ENCODE measurements around the gene NPBWR2. TPM values are rescaled to one million over a fixed set of nuclear protein-coding genes. Genes with fewer than 3 reads are reported as not detected.
"Not testable (repeated sequence)": the region's sequence is repeated elsewhere in the genome, so short reads cannot be mapped to it uniquely, and the experiment has no call there.

The NPBWR2 gene
- total and polyA plus RNA-seq, 3 donors from 2014 or later = 0.19 TPM; not detected in 2

DNA sequence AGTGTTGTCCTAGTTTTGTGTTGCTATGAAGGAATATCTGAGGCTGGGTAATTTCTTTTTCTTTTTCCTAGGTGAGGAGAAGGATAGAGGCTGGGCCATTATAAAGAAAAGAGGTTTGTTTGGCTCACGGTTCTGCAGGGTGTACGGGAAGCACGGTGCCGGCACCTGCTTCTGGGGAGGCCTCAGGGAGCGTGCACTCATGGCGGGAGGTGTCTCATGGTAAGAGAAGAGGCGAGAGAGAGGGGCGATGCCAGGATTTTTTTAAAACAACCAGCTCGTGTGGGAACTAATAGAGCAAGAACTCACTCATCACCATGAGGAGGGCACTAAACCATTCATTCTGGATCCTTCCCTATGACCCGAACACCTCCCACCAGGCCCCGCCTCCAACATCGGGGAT, 14.2 kb upstream of the NPBWR2 start:
- H3K4me1 ChIP-seq = no peaks in the 10 kb centered on the region
- DNase-seq = no peak
- no peak for TF ChIP-seq POLR2A (IDR thresholded peaks at IDR 0.05)
- TF ChIP-seq, protein P1, sequence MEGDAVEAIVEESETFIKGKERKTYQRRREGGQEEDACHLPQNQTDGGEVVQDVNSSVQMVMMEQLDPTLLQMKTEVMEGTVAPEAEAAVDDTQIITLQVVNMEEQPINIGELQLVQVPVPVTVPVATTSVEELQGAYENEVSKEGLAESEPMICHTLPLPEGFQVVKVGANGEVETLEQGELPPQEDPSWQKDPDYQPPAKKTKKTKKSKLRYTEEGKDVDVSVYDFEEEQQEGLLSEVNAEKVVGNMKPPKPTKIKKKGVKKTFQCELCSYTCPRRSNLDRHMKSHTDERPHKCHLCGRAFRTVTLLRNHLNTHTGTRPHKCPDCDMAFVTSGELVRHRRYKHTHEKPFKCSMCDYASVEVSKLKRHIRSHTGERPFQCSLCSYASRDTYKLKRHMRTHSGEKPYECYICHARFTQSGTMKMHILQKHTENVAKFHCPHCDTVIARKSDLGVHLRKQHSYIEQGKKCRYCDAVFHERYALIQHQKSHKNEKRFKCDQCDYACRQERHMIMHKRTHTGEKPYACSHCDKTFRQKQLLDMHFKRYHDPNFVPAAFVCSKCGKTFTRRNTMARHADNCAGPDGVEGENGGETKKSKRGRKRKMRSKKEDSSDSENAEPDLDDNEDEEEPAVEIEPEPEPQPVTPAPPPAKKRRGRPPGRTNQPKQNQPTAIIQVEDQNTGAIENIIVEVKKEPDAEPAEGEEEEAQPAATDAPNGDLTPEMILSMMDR (IDR thresholded peaks at IDR 0.05) = no peak
- no peaks in the 10 kb centered on the region for H3K36me3 ChIP-seq (ENCODE audit: low read depth, missing control alignments)
- WGBS, 2 donors = 85 to 87% methylated on average over 12 of the region's 12 CpGs
- intact Hi-C loops (cut with DNase I; ENCODE audit: low total_unique reads) = no loop called here
- H3K27me3 ChIP-seq = no peaks in the 10 kb centered on the region
- no peak overlapping the region for H3K27ac ChIP-seq
- no peak overlapping the region for H3K4me3 ChIP-seq
- H3K9me3 ChIP-seq = no peaks in the 10 kb centered on the region

DNA sequence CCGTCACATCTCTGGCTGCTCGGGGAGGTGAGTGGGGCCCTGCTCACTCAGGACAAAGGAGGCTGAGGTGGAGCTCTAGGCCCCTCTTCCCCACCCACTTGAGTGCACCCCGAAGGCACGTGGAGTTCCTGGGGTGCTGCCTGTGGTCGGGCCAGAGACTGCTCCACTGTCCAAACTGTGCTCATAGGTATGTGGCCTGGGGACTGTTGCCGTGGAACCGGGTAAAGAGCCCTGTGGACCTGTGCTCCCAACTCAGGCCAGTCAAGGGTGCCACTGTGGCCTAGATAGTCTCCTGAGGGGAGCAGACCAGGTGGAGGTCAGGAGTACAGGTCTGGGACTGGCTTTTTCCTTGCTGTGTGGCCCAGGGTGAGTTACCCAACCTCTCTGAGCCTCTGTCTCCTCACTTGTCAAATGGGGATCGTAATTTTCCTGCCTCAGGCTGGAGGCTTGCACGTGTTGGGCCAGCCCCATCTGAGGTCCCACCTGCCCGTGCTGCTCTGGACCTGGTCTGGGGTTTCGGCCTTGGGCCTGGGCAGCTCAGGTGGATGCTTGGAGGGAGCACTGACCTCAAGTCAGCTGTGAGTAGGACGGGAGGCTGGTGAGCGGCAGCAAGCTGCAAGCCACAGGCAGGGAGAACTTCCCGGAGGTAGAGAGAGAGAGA, 12.4 kb upstream of the NPBWR2 start:
- WGBS, 2 donors = 72 to 76% methylated on average over 9 to 14 of the region's 14 CpGs
- intact Hi-C loops (cut with DNase I; ENCODE audit: low total_unique reads) = no loop called here

DNA sequence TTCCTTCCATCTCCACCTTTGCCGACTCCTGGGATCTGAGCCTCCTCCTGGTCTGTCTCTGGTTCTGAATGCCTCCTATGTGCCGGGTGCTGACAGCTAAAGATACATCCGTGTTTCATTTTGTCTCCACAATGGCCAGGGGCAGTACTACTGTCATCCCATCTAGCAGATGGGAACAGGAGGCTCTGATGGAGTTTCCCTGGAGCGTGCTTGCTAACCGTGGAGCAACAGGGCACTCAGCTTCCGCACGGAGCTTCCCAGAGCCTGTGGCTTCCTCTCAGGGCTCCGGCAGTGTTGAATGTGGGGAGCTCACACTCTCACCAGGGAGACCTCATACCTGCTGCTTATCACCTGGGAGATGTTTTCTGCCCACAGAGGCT, 11.9 kb upstream of the NPBWR2 start:
- no peak for DNase-seq
- Histone ChIP-seq H3K27ac (no peak overlapping the region), H3K4me3 (no peak overlapping the region), H3K27me3 (no peaks in the 10 kb centered on the region), H3K36me3 (ENCODE audit: low read depth, missing control alignments) (no peaks in the 10 kb centered on the region), H3K9me3 (no peaks in the 10 kb centered on the region), H3K4me1 (no peaks in the 10 kb centered on the region)
- intact Hi-C loops (cut with DNase I; ENCODE audit: low total_unique reads) = no loop called here
- TF ChIP-seq, protein P1 (IDR thresholded peaks at IDR 0.05) = no peak
- no peak for TF ChIP-seq POLR2A (IDR thresholded peaks at IDR 0.05)
- 76 to 87% methylated on average over 8 of the region's 8 CpGs for WGBS, 2 donors

More for the DNA sequence above, 12.4 kb upstream of the NPBWR2 start:
- Histone ChIP-seq H3K4me3 (no peak overlapping the region), H3K4me1 (no peaks in the 10 kb centered on the region), H3K27me3 (no peaks in the 10 kb centered on the region), H3K9me3 (no peaks in the 10 kb centered on the region), H3K27ac (no peak overlapping the region), H3K36me3 (ENCODE audit: low read depth, missing control alignments) (no peaks in the 10 kb centered on the region)
- TF ChIP-seq POLR2A (IDR thresholded peaks at IDR 0.05) = no peak
- TF ChIP-seq, protein P1 (IDR thresholded peaks at IDR 0.05) = no peak
- no peak for DNase-seq

DNA sequence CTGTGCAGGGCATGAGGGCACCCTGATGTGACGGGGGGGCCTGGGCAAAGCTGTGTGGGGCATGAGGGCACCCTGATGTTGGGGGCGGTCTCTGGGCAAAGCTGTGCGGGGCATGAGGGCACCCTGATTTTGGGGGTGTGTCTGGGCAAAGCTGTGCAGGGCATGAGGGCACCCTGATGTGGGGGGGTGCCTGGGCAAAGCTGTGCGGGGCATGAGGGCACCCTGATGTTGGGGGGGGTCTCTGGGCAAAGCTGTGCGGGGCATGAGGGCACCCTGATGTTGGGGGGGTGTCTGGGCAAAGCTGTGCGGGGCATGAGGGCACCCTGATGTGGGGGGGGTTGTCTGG, 10.0 kb upstream of the NPBWR2 start:
- H3K4me1 ChIP-seq; H3K27me3 ChIP-seq; H3K4me3 ChIP-seq; H3K27ac ChIP-seq; H3K9me3 ChIP-seq; DNase-seq; H3K36me3 ChIP-seq (ENCODE audit: low read depth, missing control alignments); intact Hi-C loops (cut with DNase I; ENCODE audit: low total_unique reads): not testable (repeated sequence)
- WGBS, 2 donors = 80% methylated on average over 6 of the region's 6 CpGs; no CpG with 5 or more reads in 1 of the 2 donors

DNA sequence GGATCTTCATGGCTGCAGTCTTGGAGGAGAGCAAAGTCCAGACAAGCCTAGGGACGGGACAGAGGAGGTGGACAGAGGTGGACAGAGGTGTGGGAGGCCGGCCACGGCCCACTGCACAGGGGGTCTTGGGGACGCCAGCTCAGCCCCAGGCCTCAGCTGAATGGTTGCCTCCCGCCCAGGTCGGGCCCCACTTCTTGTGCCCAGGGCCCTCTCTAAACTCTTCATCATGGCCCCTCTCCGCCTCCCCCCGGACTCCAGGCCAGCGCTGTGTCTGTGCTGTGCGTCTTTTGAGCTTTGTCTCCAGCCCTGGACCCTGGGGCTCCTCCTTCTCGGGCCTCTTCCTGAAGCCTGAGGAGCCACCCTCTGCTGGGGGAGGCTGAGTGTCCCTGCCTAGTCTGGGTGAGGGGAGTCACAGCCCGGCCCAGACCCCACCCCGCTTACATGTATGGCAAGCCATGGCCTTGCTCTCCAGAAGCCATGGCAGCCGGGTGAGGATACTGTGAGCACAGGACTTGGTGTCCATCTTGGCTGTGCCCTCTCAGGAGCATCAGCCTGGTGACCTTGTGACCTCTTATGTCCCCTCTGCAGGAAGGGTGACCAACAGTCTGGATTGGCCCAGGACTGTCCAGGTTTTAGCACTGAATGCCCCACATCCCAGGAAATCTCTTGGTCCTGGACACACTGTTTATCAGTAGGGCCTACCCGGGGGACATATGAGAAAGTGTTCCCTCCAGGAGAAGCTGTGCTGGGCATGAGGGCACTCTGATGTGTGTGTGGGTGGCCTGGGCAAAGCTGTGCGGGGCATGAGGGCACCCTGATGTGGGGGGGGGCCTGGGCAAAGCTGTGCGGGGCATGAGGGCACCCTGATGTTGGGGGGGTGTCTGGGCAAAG, 9.4 kb upstream of the NPBWR2 start:
- WGBS, 2 donors = 87% methylated on average over 15 to 17 of the region's 17 CpGs
- peak; percentile 12 for DNase-seq
- no peak overlapping the region for H3K4me3 ChIP-seq
- no peak for TF ChIP-seq POLR2A (IDR thresholded peaks at IDR 0.05)
- TF ChIP-seq, protein P1 (IDR thresholded peaks at IDR 0.05) = no peak
- H3K27me3 ChIP-seq = no peaks in the 10 kb centered on the region
- H3K27ac ChIP-seq = no peak overlapping the region
- H3K9me3 ChIP-seq = no peaks in the 10 kb centered on the region
- intact Hi-C loops (cut with DNase I; ENCODE audit: low total_unique reads) = no loop called here
- no peaks in the 10 kb centered on the region for H3K36me3 ChIP-seq (ENCODE audit: low read depth, missing control alignments)
- no peaks in the 10 kb centered on the region for H3K4me1 ChIP-seq
